ENCODE results near the gene RINT1. TPM values are rescaled to one million over a fixed set of nuclear protein-coding genes. Genes with fewer than 3 reads are reported as not detected.

The RINT1 gene
- total and polyA plus RNA-seq, 2 of the 13 experiments (the other 11 are each of a cell fraction or from before 2014, with no cell fraction given) = 14.7 to 19.3 TPM

GRCh38 chr7:105521717-105522463, 10.1 kb upstream of the RINT1 start, which contains the start of gene PUS7 (continued):
- TF ChIP-seq MXD3 (CRISPR knock-in tag; IDR thresholded peaks at IDR 0.05) = no peak
- TF ChIP-seq RNF2 (conservative IDR thresholded peaks at IDR 0.05; ENCODE audit: low read depth) = peak; percentile 24; the same call in 1 of the 2 replicates
- no peak for TF ChIP-seq TGIF2 (CRISPR knock-in tag; IDR thresholded peaks at IDR 0.05)
- peak in 1 of 2 experiments; percentile 6; a peak in 1 of 4 replicates for TF ChIP-seq REST (IDR thresholded peaks at IDR 0.05; ENCODE audit: borderline replicate concordance in 1 of 2, low read depth in 1 of 2, low read length in 2 of 2)
- TF ChIP-seq PHB2 (IDR thresholded peaks at IDR 0.05; ENCODE audit: partially characterized antibody) = no peak
- TF ChIP-seq CBFB (CRISPR knock-in tag; IDR thresholded peaks at IDR 0.05) = no peak
- peak; percentile 85 for TF ChIP-seq ZNF766 (CRISPR knock-in tag; IDR thresholded peaks at IDR 0.05; ENCODE audit: borderline replicate concordance)
- TF ChIP-seq LBX2 (CRISPR knock-in tag; IDR thresholded peaks at IDR 0.05; ENCODE audit: borderline replicate concordance) = no peak
- TF ChIP-seq KDM1A (CRISPR knock-in tag; IDR thresholded peaks at IDR 0.05) = no peak
- peak; percentile 45; the same call in 1 of the 2 replicates for TF ChIP-seq ZNF709 (CRISPR knock-in tag; IDR thresholded peaks at IDR 0.05)
- TF ChIP-seq ZNF431 (CRISPR knock-in tag; IDR thresholded peaks at IDR 0.05; ENCODE audit: borderline replicate concordance, low read depth) = no peak
- TF ChIP-seq ZEB1 (IDR thresholded peaks at IDR 0.05; ENCODE audit: insufficient replicate concordance, low read depth) = no peak
- peak; percentile 42 for TF ChIP-seq MED8 (CRISPR knock-in tag; IDR thresholded peaks at IDR 0.05; ENCODE audit: insufficient replicate concordance)
- peak in 1 of 2 experiments; percentile 64; a peak in 2 of 4 replicates for TF ChIP-seq HMGXB4 (CRISPR knock-in tag; IDR thresholded peaks at IDR 0.05; ENCODE audit: borderline replicate concordance in 1 of 2, low read depth in 1 of 2)
- peak; percentile 85; the same call in 1 of the 2 replicates for TF ChIP-seq UBTF (CRISPR knock-in tag; IDR thresholded peaks at IDR 0.05)
- no peak for TF ChIP-seq PAX8 (CRISPR knock-in tag; IDR thresholded peaks at IDR 0.05; ENCODE audit: borderline replicate concordance)
- TF ChIP-seq GFI1 (CRISPR knock-in tag; IDR thresholded peaks at IDR 0.05; ENCODE audit: borderline replicate concordance) = peak; percentile 63; the same call in 1 of the 2 replicates
- no peak for TF ChIP-seq ZNF432 (CRISPR knock-in tag; IDR thresholded peaks at IDR 0.05; ENCODE audit: borderline replicate concordance)
- TF ChIP-seq HNRNPK (IDR thresholded peaks at IDR 0.05; ENCODE audit: low read depth, low read length, poor library complexity, severe bottlenecking) = peak; percentile 66
